Subcutaneous abdominal adipose tissue (tissue), 5 donors: ENCODE measurements around the gene PWP2.
"Not testable (repeated sequence)": the region's sequence is repeated elsewhere in the genome, so short reads cannot be mapped to it uniquely, and the experiment has no call there.

Experiments used
- H3K27ac ChIP-seq: one replicate; pipeline ENCODE4 v1.7.0; 2013; ENCODE audit warnings: low read depth, mild to moderate bottlenecking, inconsistent platforms, low read length, moderate library complexity
- H3K27me3 ChIP-seq, 5 donors: one replicate each; pipeline ENCODE4 v1.7.0; 2013; ENCODE audit warnings: low read length in 5 of 5, inconsistent platforms in 1 of 5; ENCODE audit not compliant: control insufficient read depth in 5 of 5, insufficient read depth in 4 of 5
- H3K36me3 ChIP-seq, 5 donors: one replicate each; pipeline ENCODE4 v1.7.0; 2013; ENCODE audit warnings: low read length in 5 of 5; ENCODE audit not compliant: control insufficient read depth in 5 of 5, insufficient read depth in 5 of 5
- H3K4me1 ChIP-seq, 5 donors: one replicate each; pipeline ENCODE4 v1.7.0; 2013; ENCODE audit warnings: low read length in 5 of 5, mild to moderate bottlenecking in 3 of 5, moderate library complexity in 1 of 5; ENCODE audit not compliant: control insufficient read depth in 5 of 5, insufficient read depth in 5 of 5
- H3K4me3 ChIP-seq, 5 donors: one replicate each; pipeline ENCODE4 v1.7.0; 2013; ENCODE audit warnings: low read length in 5 of 5, low read depth in 1 of 5
- H3K9ac ChIP-seq, 5 donors: one replicate each; pipeline ENCODE4 v1.7.0; 2013; ENCODE audit warnings: low read length in 5 of 5, mild to moderate bottlenecking in 4 of 5, moderate library complexity in 3 of 5
- H3K9me3 ChIP-seq, 5 donors: one replicate each; pipeline ENCODE4 v1.7.0; 2013; ENCODE audit warnings: low read length in 5 of 5; ENCODE audit not compliant: control insufficient read depth in 5 of 5
- donor health status: healthy.
- donor health status: healthy.
- donor health status: healthy.
- donor health status: healthy.
- donor health status: healthy.

Gene PWP2

GRCh38 chr21:44150255-44150654, 43.1 kb downstream of the PWP2 start:
- not testable (repeated sequence) for H3K9ac ChIP-seq, H3K9me3 ChIP-seq, H3K27ac ChIP-seq, H3K27me3 ChIP-seq, H3K4me3 ChIP-seq, H3K4me1 ChIP-seq, H3K36me3 ChIP-seq

GRCh38 chr21:44153214-44153888, 46.2 kb downstream of the PWP2 start:
- not testable (repeated sequence) for H3K4me3 ChIP-seq, H3K27me3 ChIP-seq, H3K4me1 ChIP-seq, H3K9ac ChIP-seq, H3K9me3 ChIP-seq, H3K36me3 ChIP-seq, H3K27ac ChIP-seq

GRCh38 chr21:44153889-44154228, 46.7 kb downstream of the PWP2 start:
- not testable (repeated sequence) for H3K4me3 ChIP-seq, H3K9ac ChIP-seq, H3K9me3 ChIP-seq, H3K27ac ChIP-seq, H3K27me3 ChIP-seq, H3K36me3 ChIP-seq, H3K4me1 ChIP-seq

GRCh38 chr21:44154816-44155230, 47.6 kb downstream of the PWP2 start:
- not testable (repeated sequence) for H3K27ac ChIP-seq, H3K9me3 ChIP-seq, H3K36me3 ChIP-seq, H3K4me1 ChIP-seq, H3K9ac ChIP-seq, H3K4me3 ChIP-seq, H3K27me3 ChIP-seq

- not testable (repeated sequence) for H3K4me1 ChIP-seq, H3K27me3 ChIP-seq, H3K9ac ChIP-seq, H3K27ac ChIP-seq, H3K9me3 ChIP-seq, H3K36me3 ChIP-seq, H3K4me3 ChIP-seq
These were observed 48.2 kb downstream of the PWP2 start for GRCh38 chr21:44155231-44155993.

GRCh38 chr21:44155994-44156380, 48.8 kb downstream of the PWP2 start:
- H3K27ac ChIP-seq, H3K4me1 ChIP-seq, H3K4me3 ChIP-seq, H3K9me3 ChIP-seq, H3K36me3 ChIP-seq, H3K9ac ChIP-seq, H3K27me3 ChIP-seq: not testable (repeated sequence)

- not testable (repeated sequence) for H3K27ac ChIP-seq, H3K4me1 ChIP-seq, H3K9ac ChIP-seq, H3K4me3 ChIP-seq, H3K27me3 ChIP-seq, H3K9me3 ChIP-seq, H3K36me3 ChIP-seq
These were observed 50.4 kb downstream of the PWP2 start for GRCh38 chr21:44157439-44158081.

GRCh38 chr21:44158082-44158468, 50.9 kb downstream of the PWP2 start:
- H3K36me3 ChIP-seq, H3K4me1 ChIP-seq, H3K9ac ChIP-seq, H3K4me3 ChIP-seq, H3K9me3 ChIP-seq, H3K27ac ChIP-seq, H3K27me3 ChIP-seq: not testable (repeated sequence)

- H3K4me3 ChIP-seq, H3K9ac ChIP-seq, H3K4me1 ChIP-seq, H3K36me3 ChIP-seq, H3K27ac ChIP-seq, H3K27me3 ChIP-seq, H3K9me3 ChIP-seq: not testable (repeated sequence)
These were observed 52.4 kb downstream of the PWP2 start for GRCh38 chr21:44159349-44160297.

GRCh38 chr21:44160298-44160672, 53.1 kb downstream of the PWP2 start:
- not testable (repeated sequence) for H3K4me3 ChIP-seq, H3K4me1 ChIP-seq, H3K27me3 ChIP-seq, H3K27ac ChIP-seq, H3K36me3 ChIP-seq, H3K9me3 ChIP-seq, H3K9ac ChIP-seq
